Measurements from ENCODE around the gene ERP44.
"Not testable (repeated sequence)": the region's sequence is repeated elsewhere in the genome, so short reads cannot be mapped to it uniquely, and the experiment has no call there.

ERP44 gene

DNA sequence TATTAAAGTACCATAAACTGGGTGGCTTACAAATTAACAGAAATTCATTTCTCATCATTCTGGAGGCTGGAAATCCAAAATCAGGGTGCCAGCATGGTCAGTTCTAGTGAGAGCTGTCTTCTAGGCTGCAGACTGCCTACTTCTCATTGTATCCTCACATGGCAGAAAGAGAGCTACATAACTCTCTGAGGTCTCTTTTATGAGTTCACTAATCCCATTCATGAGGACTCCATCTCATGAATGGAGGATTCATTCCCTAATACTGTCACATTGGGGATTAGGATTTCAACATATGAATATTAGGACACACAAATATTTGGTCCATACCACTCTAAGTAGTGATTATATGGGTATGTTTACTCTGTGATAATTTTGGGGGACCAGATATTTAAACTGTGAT, 84.0 kb downstream of the ERP44 start:
- no peak for DNase-seq (ENCODE audit: low spot score)
- TF ChIP-seq, protein P1, sequence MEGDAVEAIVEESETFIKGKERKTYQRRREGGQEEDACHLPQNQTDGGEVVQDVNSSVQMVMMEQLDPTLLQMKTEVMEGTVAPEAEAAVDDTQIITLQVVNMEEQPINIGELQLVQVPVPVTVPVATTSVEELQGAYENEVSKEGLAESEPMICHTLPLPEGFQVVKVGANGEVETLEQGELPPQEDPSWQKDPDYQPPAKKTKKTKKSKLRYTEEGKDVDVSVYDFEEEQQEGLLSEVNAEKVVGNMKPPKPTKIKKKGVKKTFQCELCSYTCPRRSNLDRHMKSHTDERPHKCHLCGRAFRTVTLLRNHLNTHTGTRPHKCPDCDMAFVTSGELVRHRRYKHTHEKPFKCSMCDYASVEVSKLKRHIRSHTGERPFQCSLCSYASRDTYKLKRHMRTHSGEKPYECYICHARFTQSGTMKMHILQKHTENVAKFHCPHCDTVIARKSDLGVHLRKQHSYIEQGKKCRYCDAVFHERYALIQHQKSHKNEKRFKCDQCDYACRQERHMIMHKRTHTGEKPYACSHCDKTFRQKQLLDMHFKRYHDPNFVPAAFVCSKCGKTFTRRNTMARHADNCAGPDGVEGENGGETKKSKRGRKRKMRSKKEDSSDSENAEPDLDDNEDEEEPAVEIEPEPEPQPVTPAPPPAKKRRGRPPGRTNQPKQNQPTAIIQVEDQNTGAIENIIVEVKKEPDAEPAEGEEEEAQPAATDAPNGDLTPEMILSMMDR (IDR thresholded peaks at IDR 0.05; ENCODE audit: extremely low read depth, missing control alignments): no peak

DNA sequence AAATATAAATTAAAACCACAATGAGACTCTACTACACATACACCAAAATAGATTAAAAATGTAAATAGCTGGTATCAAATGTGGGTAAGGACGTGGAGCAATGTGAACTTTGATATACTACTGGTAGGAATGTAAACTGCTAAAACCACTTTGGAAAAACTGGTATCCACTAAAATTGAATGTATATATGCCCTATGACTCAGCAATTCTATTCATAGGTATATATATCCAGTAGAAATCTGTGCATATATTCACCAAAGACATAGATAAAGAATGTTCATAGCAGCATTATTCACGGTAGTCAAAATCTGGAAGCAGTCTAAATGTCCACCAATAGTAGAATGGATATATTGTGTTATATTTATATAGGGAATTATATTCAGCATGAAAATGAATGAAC, 85.2 kb downstream of the ERP44 start:
- TF ChIP-seq, protein P1 (IDR thresholded peaks at IDR 0.05; ENCODE audit: extremely low read depth, missing control alignments): no peak
- DNase-seq (ENCODE audit: low spot score): no peak

DNA sequence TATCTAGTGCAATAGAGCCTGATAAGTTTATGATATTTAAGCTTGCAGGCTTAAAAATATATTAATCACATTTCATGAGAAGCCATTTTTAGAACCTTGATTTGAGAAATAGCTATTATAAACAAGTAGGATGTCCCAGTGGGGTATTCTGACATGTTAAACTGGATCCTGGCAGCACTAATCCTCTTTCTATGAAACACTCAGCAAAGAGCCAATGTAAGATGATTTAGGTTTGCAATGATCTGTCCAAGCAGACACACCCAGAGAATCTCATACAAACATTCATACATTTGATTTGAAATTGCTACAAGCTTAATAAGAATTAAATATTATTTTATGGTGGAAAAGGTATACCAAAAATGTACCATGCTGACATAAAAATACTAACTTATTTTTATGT, 86.5 kb downstream of the ERP44 start:
- no peak for DNase-seq (ENCODE audit: low spot score)
- TF ChIP-seq, protein P1 (IDR thresholded peaks at IDR 0.05; ENCODE audit: extremely low read depth, missing control alignments): no peak

DNA sequence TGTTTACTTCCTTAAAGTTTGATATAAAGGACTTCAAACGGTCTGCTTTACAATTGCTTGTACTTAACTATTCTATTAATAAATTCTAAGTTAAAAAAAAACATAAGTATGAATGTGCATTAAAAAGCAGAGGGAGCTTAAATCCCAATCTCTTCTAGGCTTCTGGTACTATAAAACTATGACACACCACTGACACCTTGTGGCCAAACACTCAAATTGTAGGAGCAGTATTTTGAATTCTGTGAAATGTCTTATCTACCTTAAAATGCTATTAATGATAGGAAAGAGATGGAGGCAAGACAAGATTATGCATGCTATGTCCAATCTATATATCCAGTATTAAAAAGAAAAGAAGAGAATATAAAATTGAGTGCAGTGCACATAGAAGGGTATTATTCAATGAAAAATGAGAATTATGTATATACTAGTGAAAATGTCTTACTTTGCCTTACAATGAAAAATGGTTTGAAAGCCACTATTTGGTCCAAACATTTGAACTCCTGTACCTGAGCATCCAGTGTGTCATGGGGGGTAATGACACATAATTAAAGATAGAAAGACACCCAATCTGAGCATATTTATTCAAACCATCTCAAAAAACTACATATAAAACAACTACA, 87.6 kb downstream of the ERP44 start:
- TF ChIP-seq, protein P1 (IDR thresholded peaks at IDR 0.05; ENCODE audit: extremely low read depth, missing control alignments): no peak
- DNase-seq (ENCODE audit: low spot score): peak; percentile 48

DNA sequence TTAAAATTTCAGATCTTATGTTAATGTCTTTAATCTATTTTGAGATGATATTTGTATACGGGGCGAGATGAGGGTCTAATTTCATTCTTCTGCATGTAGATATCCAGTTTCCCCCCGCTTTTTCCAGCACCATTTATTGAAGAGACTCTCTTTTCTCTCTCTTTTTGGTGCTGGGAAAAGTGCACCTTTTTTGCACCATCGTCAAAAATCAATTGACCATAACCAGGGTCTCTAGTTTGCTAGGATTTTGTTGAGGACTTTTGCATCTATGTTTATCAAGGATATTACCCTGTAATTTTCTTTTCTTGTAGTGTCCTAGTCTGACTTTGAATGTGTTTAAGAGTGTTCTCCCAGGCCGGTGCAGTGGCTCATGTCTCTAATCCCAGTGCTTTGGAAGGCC, 99.0 kb downstream of the ERP44 start:
- DNase-seq (ENCODE audit: low spot score): no peak
- TF ChIP-seq, protein P1 (IDR thresholded peaks at IDR 0.05; ENCODE audit: extremely low read depth, missing control alignments): no peak

DNA sequence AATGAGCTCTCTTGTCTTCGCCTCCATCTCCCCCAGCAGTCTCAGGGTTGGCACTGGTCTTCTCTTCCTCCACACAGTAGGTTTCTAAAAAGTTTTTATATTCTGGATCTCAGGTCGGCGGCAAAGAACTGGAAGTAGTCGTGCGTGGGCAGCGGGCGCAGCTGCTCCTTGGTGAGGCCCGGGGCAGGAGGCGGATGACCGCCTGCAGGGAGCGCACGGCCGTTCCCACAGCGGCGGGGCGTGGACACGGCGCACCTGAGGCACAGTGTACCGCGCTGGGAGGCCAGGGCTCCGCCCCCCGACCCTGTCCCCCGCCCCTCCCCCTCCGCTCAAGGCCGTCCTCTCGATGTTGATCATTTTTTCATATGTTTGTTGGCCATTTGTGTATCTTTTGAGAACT, 99.9 kb downstream of the ERP44 start:
- DNase-seq (ENCODE audit: low spot score): no peak
- TF ChIP-seq, protein P1 (IDR thresholded peaks at IDR 0.05; ENCODE audit: extremely low read depth, missing control alignments): no peak

DNA sequence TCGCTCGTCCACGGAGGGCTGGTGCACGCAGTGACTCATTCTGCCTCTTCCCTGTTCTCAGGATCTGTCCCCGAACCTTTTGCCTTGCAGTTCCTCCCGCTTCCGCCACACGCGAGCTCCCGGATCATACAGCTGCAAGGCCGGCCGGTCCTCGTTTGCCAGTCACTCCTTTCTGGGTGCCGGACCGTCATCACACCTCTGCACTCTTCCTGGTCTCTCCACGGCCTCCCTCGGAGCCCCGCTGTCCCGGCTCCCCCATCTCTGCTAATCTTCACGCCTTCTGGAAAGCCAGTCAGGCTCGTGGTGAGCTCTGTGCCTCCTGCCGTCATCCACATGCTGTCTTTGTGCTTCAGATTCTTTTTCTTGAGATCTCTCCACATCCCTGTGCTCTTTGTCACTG, 100.5 kb downstream of the ERP44 start:
- TF ChIP-seq, protein P1 (IDR thresholded peaks at IDR 0.05; ENCODE audit: extremely low read depth, missing control alignments): no peak
- DNase-seq (ENCODE audit: low spot score): no peak

DNA sequence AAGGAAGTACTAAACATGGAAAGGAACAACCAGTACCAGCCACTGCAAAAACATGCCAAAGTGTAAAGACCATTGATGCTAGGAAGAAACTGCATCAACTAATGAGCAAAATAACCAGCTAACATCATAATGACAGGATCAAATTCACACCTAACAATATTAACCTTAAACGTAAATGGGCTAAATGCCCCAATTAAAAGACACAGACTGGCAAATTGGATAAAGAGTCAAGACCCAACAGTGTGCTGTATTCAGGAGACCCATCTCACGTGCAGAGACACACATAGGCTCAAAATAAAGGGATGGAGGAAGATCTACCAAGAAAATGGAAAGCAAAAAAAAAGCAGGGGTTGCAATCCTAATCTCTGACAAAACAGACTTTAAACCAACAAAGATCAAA, 108.3 kb downstream of the ERP44 start:
- not testable (repeated sequence) for DNase-seq (ENCODE audit: low spot score)

Measured in GM20000 (cell line).